ENCODE data around the gene LARP7.

Gene LARP7

GRCh38 chr4:112668131-112668530 lies 31.2 kb downstream of the LARP7 start:
- TF ChIP-seq PATZ1 (CRISPR knock-in tag; IDR thresholded peaks at IDR 0.05; ENCODE audit: borderline replicate concordance) (no peak), ZC3H10 (CRISPR knock-in tag; IDR thresholded peaks at IDR 0.05) (no peak), RARB (CRISPR knock-in tag; IDR thresholded peaks at IDR 0.05) (no peak), ZFP30 (CRISPR knock-in tag; IDR thresholded peaks at IDR 0.05) (no peak), ZFP3 (CRISPR knock-in tag; IDR thresholded peaks at IDR 0.05) (no peak), ZNF8 (CRISPR knock-in tag; IDR thresholded peaks at IDR 0.05) (no peak), ARNTL (CRISPR knock-in tag; IDR thresholded peaks at IDR 0.05; ENCODE audit: borderline replicate concordance, low read depth) (no peak), SNAI2 (CRISPR knock-in tag; IDR thresholded peaks at IDR 0.05) (no peak), CREB5 (CRISPR knock-in tag; IDR thresholded peaks at IDR 0.05; ENCODE audit: low read depth) (no peak), ZNF565 (CRISPR knock-in tag; conservative IDR thresholded peaks at IDR 0.05; ENCODE audit: low read depth) (no peak), TOX (CRISPR knock-in tag; IDR thresholded peaks at IDR 0.05; ENCODE audit: borderline replicate concordance) (no peak), OSR1 (CRISPR knock-in tag; IDR thresholded peaks at IDR 0.05) (no peak), TSHZ2 (CRISPR knock-in tag; IDR thresholded peaks at IDR 0.05) (no peak), PPARA (CRISPR knock-in tag; IDR thresholded peaks at IDR 0.05; ENCODE audit: borderline replicate concordance) (no peak), ISL1 (CRISPR knock-in tag; IDR thresholded peaks at IDR 0.05) (no peak)
- no peak for ATAC-seq

- no peak for ATAC-seq
- TF ChIP-seq ZC3H10 (CRISPR knock-in tag; IDR thresholded peaks at IDR 0.05) (no peak), PATZ1 (CRISPR knock-in tag; IDR thresholded peaks at IDR 0.05; ENCODE audit: borderline replicate concordance) (no peak), BACH2 (CRISPR knock-in tag; IDR thresholded peaks at IDR 0.05; ENCODE audit: borderline replicate concordance) (no peak), ISL1 (CRISPR knock-in tag; IDR thresholded peaks at IDR 0.05) (no peak), TSHZ2 (CRISPR knock-in tag; IDR thresholded peaks at IDR 0.05) (no peak), ZNF565 (CRISPR knock-in tag; conservative IDR thresholded peaks at IDR 0.05; ENCODE audit: low read depth) (no peak), RARB (CRISPR knock-in tag; IDR thresholded peaks at IDR 0.05) (no peak), TCF4 (CRISPR knock-in tag; IDR thresholded peaks at IDR 0.05; ENCODE audit: borderline replicate concordance) (no peak), CSRNP3 (CRISPR knock-in tag; IDR thresholded peaks at IDR 0.05) (no peak), ESRRG (CRISPR knock-in tag; IDR thresholded peaks at IDR 0.05) (no peak), TOX (CRISPR knock-in tag; IDR thresholded peaks at IDR 0.05; ENCODE audit: borderline replicate concordance) (no peak), ZNF8 (CRISPR knock-in tag; IDR thresholded peaks at IDR 0.05) (no peak), ZNF70 (CRISPR knock-in tag; IDR thresholded peaks at IDR 0.05) (no peak)
Observed at GRCh38 chr4:112673076-112673475, 36.1 kb downstream of the LARP7 start.
